ENCODE measurements around the gene MEP1B. TPM values are rescaled to one million over a fixed set of nuclear protein-coding genes. Genes with fewer than 3 reads are reported as not detected.

MEP1B gene
- polyA plus RNA-seq (2012; rRNA removed), result not detected in 2 replicates
- polyA plus RNA-seq (2012; cell fraction: cytosol; rRNA removed), result 0.01 TPM in 2 replicates
- 0.06 TPM in 1 of 2 replicates, not detected in the other for polyA plus RNA-seq (2012; cell fraction: nucleus; rRNA removed)

DNA sequence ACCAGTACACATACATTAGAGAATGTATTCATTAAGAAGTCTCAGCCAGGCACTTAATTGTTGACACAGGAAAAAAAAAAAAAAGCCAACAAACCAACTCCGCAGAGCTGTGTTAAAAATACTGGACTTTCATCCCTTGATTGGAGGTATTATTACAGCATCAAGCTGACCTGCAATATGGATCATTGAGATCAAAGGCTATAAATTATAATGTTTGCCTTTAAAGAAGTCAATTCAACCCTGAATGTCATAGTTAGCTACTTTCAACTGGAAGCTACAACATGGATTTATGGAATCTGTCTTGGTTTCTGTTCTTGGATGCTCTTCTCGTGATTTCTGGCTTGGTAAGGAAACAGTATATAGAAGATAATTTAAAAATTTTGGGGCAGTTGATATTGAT lies at the start of gene MEP1B:
Gene MEP1B (plus strand): TSS at position 250 of the 400 bp plus-strand sequence. CDS start 32 bp downstream, at position 282.
- H3K9me3 ChIP-seq, result no peaks in the 10 kb centered on the region
- H2AFZ ChIP-seq (ENCODE audit: low read depth), result no peak within 1 kb of the TSS
- ChIA-PET POLR2A (no interaction called here), CTCF (no interaction called here)
- no peak for TF ChIP-seq TCF12 (IDR thresholded peaks at IDR 0.05)
- TF ChIP-seq, protein P1, sequence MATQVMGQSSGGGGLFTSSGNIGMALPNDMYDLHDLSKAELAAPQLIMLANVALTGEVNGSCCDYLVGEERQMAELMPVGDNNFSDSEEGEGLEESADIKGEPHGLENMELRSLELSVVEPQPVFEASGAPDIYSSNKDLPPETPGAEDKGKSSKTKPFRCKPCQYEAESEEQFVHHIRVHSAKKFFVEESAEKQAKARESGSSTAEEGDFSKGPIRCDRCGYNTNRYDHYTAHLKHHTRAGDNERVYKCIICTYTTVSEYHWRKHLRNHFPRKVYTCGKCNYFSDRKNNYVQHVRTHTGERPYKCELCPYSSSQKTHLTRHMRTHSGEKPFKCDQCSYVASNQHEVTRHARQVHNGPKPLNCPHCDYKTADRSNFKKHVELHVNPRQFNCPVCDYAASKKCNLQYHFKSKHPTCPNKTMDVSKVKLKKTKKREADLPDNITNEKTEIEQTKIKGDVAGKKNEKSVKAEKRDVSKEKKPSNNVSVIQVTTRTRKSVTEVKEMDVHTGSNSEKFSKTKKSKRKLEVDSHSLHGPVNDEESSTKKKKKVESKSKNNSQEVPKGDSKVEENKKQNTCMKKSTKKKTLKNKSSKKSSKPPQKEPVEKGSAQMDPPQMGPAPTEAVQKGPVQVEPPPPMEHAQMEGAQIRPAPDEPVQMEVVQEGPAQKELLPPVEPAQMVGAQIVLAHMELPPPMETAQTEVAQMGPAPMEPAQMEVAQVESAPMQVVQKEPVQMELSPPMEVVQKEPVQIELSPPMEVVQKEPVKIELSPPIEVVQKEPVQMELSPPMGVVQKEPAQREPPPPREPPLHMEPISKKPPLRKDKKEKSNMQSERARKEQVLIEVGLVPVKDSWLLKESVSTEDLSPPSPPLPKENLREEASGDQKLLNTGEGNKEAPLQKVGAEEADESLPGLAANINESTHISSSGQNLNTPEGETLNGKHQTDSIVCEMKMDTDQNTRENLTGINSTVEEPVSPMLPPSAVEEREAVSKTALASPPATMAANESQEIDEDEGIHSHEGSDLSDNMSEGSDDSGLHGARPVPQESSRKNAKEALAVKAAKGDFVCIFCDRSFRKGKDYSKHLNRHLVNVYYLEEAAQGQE (IDR thresholded peaks at IDR 0.05; ENCODE audit: low read depth, low read length), result no peak
- TF ChIP-seq MEF2A (IDR thresholded peaks at IDR 0.05; ENCODE audit: borderline replicate concordance, low read depth), result no peak
- TF ChIP-seq, protein P2, sequence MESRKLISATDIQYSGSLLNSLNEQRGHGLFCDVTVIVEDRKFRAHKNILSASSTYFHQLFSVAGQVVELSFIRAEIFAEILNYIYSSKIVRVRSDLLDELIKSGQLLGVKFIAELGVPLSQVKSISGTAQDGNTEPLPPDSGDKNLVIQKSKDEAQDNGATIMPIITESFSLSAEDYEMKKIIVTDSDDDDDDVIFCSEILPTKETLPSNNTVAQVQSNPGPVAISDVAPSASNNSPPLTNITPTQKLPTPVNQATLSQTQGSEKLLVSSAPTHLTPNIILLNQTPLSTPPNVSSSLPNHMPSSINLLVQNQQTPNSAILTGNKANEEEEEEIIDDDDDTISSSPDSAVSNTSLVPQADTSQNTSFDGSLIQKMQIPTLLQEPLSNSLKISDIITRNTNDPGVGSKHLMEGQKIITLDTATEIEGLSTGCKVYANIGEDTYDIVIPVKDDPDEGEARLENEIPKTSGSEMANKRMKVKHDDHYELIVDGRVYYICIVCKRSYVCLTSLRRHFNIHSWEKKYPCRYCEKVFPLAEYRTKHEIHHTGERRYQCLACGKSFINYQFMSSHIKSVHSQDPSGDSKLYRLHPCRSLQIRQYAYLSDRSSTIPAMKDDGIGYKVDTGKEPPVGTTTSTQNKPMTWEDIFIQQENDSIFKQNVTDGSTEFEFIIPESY (IDR thresholded peaks at IDR 0.05; ENCODE audit: borderline replicate concordance, low read depth), result no peak
- TF ChIP-seq EP300 (IDR thresholded peaks at IDR 0.05; ENCODE audit: borderline replicate concordance in 1 of 2, low read depth in 1 of 2, low read length in 1 of 2), result no peak
- no peak for TF ChIP-seq CHD2 (IDR thresholded peaks at IDR 0.05; ENCODE audit: low read length, partially characterized antibody)
- TF ChIP-seq, protein P3, sequence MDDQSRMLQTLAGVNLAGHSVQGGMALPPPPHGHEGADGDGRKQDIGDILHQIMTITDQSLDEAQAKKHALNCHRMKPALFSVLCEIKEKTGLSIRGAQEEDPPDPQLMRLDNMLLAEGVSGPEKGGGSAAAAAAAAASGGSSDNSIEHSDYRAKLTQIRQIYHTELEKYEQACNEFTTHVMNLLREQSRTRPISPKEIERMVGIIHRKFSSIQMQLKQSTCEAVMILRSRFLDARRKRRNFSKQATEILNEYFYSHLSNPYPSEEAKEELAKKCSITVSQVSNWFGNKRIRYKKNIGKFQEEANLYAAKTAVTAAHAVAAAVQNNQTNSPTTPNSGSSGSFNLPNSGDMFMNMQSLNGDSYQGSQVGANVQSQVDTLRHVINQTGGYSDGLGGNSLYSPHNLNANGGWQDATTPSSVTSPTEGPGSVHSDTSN (IDR thresholded peaks at IDR 0.05), result no peak
- no peak for TF ChIP-seq TEAD4 (IDR thresholded peaks at IDR 0.05; ENCODE audit: borderline replicate concordance, insufficient read depth)
- TF ChIP-seq RFX5 (IDR thresholded peaks at IDR 0.05; ENCODE audit: low read length), result no peak
- TF ChIP-seq, protein P4, sequence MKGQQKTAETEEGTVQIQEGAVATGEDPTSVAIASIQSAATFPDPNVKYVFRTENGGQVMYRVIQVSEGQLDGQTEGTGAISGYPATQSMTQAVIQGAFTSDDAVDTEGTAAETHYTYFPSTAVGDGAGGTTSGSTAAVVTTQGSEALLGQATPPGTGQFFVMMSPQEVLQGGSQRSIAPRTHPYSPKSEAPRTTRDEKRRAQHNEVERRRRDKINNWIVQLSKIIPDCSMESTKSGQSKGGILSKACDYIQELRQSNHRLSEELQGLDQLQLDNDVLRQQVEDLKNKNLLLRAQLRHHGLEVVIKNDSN (IDR thresholded peaks at IDR 0.05; ENCODE audit: borderline replicate concordance, low read depth), result no peak
- TF ChIP-seq FOSL2 (IDR thresholded peaks at IDR 0.05; ENCODE audit: borderline replicate concordance, low read depth), result no peak
- TF ChIP-seq SIN3A (IDR thresholded peaks at IDR 0.05; ENCODE audit: borderline replicate concordance, low read depth, low read length), result no peak
- no peak for TF ChIP-seq POLR2AphosphoS5 (IDR thresholded peaks at IDR 0.05; ENCODE audit: low read depth, low read length)
- TF ChIP-seq SMC3 (IDR thresholded peaks at IDR 0.05; ENCODE audit: low read depth, low read length), result no peak
- TF ChIP-seq, protein P5, sequence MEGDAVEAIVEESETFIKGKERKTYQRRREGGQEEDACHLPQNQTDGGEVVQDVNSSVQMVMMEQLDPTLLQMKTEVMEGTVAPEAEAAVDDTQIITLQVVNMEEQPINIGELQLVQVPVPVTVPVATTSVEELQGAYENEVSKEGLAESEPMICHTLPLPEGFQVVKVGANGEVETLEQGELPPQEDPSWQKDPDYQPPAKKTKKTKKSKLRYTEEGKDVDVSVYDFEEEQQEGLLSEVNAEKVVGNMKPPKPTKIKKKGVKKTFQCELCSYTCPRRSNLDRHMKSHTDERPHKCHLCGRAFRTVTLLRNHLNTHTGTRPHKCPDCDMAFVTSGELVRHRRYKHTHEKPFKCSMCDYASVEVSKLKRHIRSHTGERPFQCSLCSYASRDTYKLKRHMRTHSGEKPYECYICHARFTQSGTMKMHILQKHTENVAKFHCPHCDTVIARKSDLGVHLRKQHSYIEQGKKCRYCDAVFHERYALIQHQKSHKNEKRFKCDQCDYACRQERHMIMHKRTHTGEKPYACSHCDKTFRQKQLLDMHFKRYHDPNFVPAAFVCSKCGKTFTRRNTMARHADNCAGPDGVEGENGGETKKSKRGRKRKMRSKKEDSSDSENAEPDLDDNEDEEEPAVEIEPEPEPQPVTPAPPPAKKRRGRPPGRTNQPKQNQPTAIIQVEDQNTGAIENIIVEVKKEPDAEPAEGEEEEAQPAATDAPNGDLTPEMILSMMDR (IDR thresholded peaks at IDR 0.05), result no peak
- H3F3A ChIP-seq (replicated peaks; ENCODE audit: insufficient read depth), result no peaks in the 10 kb centered on the region
- 54% methylated on average over 2 of the region's 2 CpGs for WGBS (ENCODE audit: low lambda C conversion rate)
- H3K4me1 ChIP-seq (ENCODE audit: control insufficient read depth in 1 of 2, insufficient read depth in 2 of 2, low read depth in 1 of 2, low read length in 1 of 2), result no peaks in the 10 kb centered on the region
- H3K9me2 ChIP-seq, result no peaks in the 10 kb centered on the region
- no peaks in the 10 kb centered on the region for H3K79me2 ChIP-seq (ENCODE audit: insufficient read depth)
- H3K27ac ChIP-seq (ENCODE audit: low read depth in 2 of 2, low read length in 1 of 2), result no peak within 1 kb of the TSS
- DNase-seq, result no peak
- no peak within 1 kb of the TSS for H3K4me3 ChIP-seq (ENCODE audit: low read depth in 2 of 2, low read length in 1 of 2)
- no peak within 1 kb of the TSS for H3K9ac ChIP-seq
- no peaks in the 10 kb centered on the region for H3K36me3 ChIP-seq (replicated peaks in 1 of 2; ENCODE audit: control insufficient read depth in 1 of 2, insufficient read depth in 2 of 2, low read length in 1 of 2)
- H3K27me3 ChIP-seq (ENCODE audit: insufficient read depth), result no peaks in the 10 kb centered on the region
- no peaks in the 10 kb centered on the region for H4K20me1 ChIP-seq (ENCODE audit: insufficient read depth)
- H3K4me2 ChIP-seq, result no peak within 1 kb of the TSS

All from SK-N-SH (cell line).